HG02623 (cell line): ENCODE measurements around the gene FMN1.

Source experiments
- ATAC-seq: cut with Tn5 transposase; IDR thresholded peaks from one replicate; pipeline ENCODE4 v1.9.1; 2021; ENCODE audit warnings: moderate library complexity; ENCODE audit not compliant: unreplicated experiment

The FMN1 gene

DNA sequence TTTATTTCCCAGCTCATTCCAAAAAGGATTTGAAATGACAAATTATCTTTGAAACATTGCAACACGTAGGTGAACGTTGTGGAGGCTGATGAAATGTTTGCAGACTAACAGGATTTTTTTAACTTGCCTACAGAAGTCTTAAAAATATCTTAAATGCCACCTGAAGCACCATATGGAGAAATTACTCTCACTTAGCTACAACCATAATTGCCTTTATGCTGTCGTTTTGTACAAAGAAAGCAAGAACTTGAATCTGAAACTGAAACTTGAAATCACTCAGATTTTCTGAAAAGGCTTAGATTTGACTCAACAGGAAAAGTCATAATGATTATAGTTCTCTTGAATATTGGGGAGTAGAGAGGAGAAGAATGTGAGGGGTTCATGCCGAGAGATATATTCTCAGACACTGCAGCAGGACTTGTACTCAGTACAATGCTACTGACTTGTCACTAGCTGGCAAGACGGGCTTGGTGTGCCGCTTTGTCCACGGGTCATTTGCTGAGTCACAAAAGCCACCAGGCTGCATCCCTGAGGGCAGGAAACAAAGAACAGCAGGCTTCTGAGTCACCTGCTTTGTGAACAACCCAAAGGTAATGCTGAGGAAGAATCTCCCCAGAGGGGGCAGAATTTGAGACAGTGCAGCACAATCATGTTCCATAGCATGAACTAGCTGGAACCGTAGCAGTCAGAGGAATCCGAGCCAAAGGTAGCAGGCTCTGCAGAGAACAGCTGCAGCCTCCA lies 7.1 kb upstream of the FMN1 start:
- peak; percentile 76 for ATAC-seq

DNA sequence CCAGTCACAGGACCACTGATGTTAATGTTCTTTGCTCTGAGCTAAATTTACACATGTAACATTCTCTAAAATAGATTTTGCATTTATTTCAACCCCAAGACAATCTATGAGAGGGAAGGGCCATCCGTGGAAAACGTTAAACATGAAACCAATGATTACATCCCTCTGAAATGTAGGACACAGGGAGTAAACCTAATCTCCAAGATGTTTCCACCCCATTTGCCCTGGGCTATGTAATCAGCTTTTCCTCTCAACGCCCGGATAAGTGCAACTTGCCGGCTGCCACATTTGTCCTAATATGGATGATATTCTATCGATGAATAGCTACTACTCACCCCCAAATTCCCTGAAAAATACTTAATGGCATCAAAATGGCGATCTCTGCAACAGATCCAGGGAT lies 6.4 kb upstream of the FMN1 start:
- ATAC-seq, result no peak

DNA sequence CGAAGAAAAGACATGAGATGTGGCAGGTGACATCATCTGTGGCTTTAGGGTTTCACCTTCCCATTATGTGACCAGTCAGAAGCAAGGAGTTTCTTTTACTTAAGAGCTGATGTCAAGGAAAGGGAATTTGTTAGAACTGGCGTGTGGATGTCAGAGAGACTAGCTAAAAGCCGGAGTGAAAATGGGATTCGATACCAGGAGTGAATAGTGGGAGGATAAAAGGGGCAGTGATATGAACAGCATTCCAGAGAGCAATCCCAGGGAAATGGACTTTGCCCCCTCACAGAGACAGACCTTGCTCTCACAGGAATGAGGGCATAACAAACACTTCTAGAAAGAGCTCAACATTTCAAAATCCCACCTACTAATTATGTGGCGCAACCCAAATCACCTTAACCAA lies 5.9 kb upstream of the FMN1 start:
- ATAC-seq, result no peak

DNA sequence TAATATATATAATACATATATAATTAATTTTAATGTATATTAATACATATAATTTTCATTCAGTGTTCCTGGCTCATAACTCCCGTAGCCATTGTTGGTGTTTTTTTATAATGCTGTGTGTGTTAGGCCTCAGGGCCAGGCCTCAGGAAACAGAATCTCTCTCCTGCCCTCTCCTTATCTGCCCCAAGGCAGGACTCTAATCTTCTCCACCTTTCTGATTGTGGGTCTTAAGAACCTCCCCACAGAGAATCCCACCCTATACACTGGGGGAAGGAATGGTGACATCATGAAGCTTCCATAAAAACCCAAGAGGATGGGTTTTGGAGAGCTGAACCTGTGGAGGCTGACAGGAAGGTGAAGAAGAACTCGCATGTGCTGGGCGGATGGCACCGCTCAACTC lies 4.0 kb upstream of the FMN1 start:
- no peak for ATAC-seq

DNA sequence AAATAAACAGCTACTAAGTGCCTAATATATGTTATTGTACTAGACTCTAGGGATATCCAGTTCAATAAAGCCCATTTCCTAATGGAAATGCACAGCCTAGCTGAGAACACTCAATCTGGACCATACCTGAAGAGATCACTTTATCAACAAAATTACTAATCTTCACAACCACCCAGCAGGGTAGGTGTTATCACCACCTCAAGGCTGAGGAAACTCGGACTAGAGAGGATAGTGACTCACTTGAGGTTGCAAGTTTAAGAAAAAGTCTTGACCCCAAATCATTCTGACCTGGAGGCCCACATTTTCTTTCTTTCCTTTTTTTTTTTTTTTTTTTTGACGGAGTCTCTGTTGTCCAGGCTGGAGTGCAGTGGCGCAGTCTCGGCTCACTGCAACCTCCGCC lies 3.1 kb upstream of the FMN1 start:
- no peak for ATAC-seq

DNA sequence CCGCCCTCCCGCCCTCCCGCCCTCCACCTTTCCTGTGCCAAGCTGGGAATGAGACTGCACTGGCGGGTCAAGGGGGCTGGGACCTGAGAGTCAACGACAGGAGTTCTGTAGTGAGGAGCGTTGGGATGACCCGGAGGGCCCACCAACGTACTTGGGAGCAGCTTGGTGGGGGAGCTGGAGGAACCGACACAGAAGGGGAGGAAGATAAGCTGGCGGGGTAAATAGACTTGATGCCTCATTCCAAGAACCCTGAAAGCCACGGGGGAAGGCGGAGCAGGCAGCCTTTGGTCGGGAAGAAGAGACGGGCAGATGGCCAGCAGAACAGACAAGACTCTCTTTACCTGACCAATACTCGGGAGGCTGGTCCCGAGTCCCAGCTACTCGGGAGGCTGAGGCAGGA lies 277 bp downstream of the FMN1 start:
- ATAC-seq, result no peak

DNA sequence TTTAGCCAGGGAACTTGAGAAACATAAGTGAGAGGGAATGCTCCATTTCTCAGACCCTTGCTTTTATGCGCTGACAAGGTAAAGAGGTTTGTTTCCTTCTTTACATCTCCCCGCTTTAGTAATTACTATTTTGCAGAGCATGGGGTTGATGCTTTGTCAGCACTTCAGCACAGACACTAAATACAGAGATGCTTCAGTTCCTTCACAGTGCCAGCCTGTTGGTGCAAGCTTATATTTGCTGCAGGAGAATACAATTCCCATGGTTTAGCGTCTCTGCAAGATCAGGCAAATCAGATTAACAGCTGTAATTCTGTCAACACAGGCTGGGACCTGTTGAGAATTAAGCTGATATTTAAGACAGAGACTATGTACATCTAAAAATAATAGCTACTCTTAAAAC lies 2.9 kb downstream of the FMN1 start:
- no peak for ATAC-seq

DNA sequence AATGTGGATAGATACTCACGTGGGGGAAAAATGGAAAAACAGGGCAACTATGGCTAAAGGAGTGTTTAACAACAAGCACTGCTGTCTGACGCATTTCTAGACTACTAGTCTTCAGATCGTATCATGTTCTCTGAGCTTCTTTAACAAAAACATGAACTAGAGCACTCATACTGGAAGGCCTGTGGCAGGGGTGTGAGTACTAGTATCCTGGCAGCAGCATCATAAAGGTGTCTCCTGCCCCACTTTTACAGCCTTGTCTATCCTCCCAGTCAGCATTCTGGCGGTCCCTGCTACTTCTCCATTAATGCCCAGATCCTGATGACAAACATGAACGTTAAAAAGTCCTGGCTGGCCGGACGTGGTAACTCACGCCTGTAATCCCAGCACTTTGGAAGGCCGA lies 4.0 kb downstream of the FMN1 start:
- ATAC-seq, result no peak

DNA sequence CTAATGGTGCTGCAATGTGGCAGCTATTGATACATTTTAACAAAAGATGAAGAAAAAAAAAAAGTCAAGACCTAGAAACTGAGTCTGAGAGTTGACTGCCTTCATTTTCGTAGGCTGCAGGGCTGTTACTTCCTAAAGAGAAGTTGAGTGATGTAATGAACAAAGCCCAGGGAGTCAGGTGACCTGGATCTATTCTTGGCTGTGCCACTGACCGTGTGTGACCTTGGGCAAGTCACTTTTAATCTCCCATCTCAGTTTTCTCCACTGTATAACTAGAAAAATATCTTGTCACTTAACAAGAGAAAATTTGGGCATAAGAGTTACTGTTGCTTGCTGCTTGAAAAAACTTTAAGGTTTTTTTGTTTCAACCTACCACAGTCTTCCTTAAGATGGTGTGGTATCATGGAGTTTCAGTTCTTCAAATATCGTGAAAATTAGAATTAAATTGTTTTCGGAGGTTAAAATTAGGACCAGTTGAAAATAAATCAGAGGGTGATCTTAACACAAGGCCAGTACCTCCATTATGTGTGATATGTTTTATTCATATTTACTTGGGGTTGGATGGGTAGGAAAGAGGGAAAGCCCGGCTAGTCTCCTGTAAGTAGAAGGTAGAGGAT lies 5.8 kb downstream of the FMN1 start:
- ATAC-seq, result peak; percentile 47

DNA sequence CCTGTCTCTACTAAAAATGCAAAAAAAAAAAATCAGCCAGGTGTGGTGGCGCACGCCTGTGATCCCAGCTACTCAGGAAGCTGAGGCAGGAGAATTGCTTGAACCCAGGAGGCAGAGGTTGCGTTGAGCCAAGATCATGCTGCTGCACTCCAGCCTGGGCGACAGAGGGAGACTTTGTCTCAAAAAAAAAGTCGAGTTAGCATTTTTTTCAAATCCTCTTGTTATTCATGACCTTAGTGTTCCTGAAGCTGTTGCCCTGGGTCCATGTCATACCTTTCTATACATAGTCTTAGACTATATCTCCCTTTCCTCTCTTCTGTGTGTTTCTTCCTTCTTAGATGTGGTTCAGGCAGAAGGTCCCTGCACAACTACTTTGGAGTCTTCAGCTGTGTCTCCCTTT lies 6.4 kb downstream of the FMN1 start:
- ATAC-seq, result no peak

DNA sequence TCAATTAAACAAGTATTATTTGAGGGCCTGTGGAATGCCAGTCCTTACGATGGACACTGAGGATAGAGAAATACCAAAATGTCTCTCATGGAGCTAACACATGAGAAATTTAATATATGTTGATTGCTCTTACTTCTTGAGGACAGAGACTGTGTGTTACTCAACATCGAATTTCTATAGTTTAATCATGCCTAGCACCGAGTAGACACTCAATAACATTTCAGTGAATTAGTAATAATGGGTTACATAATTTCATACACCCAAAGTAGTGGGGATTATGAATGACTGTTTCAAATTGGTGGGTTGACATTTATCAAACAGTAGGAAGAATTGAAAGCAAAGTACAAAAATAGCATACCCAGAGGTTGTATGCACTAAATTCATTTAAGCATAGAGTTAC lies 11.2 kb downstream of the FMN1 start:
- ATAC-seq, result no peak

DNA sequence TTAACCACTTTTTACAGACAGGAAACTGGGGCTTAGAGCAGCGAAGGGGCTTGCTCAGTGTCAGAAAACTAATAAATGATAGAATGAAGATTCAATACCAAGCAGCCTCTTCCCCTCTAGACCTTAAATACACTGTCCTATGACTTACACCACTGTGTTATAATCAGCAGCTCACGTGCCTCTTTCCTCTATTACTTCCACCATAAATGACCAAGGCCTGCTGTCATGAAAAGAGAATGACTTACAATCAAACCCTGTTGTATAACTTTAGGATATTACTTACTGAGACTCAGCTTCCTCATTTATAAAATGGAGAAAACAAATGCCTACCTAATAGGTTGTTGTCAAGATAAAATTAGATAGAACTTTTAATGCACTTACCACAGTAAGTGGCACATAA lies 11.6 kb downstream of the FMN1 start:
- ATAC-seq, result no peak

DNA sequence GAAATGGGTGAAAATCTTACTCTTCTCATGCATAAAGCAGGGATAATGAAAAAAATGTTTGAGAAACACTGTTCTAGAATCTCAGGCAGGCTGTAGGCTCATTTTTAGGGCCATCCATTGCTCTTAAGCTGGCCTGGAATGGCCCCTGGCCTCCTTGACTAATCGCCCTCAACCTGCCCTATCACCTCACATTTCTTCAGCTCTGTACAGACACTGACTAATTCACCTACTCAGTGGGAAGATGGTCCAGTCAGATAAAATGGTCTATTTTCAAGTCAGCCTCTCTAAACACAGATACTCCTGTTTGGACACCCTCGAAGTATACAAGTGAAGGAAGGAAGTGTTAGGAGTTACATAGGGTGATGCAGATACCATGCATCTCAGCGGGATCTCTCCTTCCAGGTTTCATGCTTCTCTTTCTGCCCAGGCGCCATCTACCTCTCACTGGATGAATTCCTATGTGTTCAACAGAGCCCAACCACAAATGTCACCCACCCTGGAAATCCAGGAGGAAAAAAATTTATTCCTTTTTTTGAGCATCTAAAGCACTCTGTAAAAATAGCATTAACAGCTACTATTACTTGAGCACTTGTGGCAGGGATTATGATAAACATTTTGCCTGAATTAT lies 12.1 kb downstream of the FMN1 start:
- no peak for ATAC-seq

DNA sequence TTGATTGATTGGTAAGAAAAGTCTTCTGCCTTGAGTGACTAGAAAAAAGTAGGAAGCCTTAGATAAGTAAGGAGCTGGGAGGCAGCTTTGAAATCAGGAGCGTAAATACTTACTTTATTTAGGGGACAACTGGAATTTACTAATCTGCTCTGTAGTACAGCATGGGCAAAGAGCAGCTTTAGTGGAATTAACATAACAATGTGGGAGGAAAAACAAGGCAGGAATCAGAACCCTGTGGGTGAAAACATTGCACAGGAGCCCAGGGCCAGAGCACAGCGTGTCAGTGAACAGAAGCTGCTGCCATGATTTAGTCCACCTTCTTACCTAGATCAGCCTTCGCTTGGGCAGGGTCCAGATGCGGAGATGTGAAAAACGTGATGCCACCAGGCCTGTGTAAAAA lies 14.6 kb downstream of the FMN1 start:
- ATAC-seq, result no peak

DNA sequence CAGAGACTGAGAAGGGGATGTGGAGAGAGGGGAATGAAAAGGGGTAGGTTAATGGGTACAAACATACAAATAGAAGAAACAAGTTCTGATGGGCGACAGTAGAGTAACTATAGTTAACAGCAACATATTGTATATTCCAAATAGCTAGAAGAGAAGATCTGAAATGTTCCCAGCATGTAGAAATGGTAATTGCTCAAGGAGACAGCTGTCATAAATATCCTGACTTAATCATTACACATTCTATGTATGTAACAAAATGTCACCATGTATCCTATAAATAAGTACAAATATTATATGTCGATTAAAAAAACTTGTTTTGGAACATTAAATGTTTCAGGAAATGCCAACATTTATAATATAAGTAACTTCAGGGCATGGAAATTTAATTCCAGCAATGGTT lies 23.3 kb downstream of the FMN1 start:
- ATAC-seq, result no peak

DNA sequence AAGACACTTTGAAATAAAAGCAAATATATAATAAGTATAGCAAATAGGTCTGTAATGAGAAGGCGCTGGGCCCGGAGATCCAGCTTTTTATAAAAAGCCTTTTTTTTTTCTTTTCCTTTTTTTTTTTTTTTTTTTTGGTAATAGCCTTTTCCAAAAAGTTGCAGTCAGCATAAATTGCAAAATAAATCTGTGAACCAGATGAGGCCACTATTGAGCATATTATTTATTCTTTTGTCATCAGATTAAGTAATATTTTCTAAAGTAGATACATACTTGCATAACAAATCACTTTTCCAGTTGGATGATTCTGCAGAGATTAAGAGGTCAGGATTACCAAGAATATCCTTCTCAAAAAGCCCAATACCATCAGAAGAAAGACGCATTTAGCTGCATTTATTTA lies 24.9 kb downstream of the FMN1 start:
- ATAC-seq, result no peak

DNA sequence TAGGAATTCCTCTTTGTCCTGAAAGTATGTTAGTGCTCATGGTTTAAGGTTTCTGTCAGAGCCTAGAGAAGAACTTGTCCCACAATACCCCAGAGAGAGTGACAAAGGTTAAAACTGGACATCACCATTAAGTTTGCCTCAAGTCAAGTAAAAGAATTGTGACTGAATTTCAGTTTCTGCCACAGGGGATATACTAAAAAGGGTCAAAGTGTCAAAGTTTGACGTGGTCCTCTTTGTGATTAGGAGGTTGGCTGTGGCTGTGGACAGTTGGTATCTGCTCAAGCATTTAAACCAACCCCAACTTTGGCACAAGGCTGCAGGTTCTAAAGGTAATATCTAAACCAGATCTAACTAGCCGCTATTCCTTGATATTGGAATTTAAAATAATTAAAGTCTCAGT lies 26.1 kb downstream of the FMN1 start:
- no peak for ATAC-seq

DNA sequence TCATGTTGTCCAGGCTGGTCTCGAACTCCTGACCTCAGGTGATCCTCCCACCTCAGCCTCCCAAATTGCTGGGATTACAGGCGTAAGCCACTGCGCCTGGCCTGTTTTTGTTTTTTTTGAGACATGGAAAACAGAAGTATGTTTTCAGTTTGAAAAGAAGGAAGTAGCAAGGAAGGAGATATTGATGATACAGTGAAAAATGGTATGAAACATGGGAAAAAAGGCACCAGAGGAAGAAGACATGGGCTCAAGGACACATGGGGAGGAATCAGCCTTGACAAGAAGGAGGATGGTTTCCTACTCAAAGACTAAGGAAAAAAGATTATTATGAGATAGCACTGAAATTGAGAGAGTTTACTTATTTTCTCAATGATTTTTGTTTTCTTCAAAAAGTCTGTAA lies 30.7 kb downstream of the FMN1 start:
- ATAC-seq, result no peak

DNA sequence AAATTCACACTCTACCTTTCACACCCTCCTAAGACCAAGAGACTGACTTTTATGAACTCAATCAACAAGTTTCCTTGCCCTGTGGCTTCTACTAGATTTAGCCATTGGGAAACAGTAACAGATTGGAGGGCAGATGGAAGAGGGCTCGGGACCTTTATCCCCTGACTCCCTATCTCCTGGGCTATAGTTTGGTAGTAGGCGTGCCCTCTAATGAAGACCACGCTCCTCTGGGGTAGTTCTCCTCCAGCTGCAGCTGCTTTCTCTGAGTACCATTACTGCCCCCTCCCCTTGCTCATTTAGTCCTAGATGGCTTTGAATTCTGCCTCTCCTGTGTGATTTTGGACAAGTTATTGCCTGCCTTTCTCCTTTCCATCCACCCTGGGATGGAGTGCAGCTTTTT lies 33.3 kb downstream of the FMN1 start:
- no peak for ATAC-seq

DNA sequence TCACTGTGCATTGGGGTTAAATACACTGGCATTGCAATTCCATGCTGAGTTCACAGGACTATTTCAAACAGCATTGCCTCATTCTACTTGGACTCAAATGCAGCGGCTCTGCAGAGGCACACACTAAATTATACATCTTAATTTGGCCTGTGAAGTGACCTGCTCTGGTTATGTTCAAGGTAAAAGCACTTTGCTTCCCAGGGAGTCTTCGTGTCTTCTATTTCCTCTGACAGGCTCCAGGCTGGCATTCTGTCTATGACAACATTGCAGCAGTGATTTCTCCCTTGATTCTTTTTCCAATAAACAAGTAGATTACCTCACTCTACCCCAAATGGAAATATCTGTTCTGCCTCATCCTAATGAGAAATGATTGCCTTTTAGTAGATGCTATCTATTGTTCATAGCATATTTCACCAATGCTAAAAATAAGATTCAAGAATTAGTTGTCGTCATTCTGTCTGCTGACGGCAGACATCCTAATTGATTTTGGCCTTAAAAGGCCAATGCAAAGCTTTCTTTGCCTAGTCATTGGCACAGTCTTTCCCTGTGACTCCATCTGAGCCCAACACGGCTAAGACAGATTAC lies 33.8 kb downstream of the FMN1 start:
- ATAC-seq, result no peak

DNA sequence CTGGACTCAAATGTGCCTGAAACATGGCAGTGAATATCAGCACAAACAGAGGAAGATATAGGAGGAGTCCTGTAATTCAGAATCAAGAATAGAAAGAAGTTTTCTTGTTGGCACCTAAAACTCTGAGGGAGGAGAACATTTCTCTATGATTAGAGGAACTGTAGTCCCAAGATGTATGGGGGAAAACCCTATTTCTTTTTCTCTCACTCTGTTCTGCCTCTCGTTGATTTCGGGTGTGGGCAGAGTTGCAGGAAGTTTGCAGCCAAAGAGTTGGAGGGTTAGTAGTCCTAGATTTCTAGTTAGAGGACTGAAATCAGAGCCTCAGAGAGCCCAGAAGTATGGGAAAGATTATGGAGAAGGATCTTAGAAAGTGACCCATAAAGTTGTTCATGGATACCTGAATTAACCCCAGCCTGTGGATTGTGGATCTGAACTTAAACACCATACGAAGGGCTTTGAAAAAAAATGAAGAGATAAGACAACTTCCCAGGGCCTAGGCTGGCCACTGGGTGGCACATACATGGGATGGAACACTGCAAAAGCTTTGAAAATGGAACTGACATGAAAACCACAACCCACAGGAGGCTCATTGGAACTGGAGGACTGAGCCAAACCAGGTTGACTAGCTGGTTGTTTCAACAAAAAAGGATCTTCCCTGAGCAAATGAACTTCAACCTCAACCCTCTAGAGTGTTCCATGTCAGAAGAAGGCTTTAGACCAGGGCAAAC lies 34.6 kb downstream of the FMN1 start:
- no peak for ATAC-seq

DNA sequence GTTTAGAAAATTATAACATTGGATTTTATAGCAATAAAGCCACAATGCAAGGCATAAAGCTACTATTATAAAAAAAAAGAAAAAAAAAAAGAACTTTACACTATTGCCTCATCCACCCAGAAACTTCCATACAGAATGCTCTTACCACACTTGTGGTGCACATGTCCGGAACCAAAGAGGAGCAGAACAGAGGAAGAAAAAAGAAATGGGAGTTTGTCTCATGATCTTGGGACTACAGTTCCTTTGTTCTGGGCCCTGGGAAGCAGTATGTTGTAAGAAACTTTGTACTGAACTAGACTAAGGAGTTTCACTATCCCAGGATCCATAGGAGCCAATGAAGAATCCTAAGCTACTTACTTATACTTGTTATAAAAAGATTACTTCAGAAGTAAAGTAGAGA lies 36.1 kb downstream of the FMN1 start:
- no peak for ATAC-seq
